NCI-H526 (cell line): Measurements from ENCODE around the gene TRIM4.

ENCODE experiments used
- DNase-seq, 2 experiments: peaks; one replicate each; lab custom pipeline; 2025; lab: John Stamatoyannopoulos, UW

TRIM4 gene

DNA sequence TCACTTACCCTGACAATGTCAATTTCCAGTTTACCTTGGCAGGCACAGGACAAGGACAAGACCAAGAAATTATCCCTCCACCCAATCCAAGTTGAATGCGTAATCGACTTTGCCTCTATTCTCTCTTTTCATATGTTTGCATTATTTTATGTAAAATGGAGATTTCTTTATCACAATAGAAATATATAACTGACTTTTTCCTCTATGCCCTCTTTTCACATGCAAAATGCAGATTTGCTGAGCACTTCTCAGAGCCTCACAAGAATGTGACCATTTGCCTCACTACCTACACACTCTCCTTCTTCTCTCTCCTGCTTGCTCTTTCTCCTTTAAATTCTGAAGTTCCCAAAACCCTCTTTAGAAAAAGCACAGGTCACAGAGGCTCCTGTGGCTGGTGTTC, 76.4 kb downstream of the TRIM4 start:
- no peak for DNase-seq
